Peyer's patch (tissue), 4 donors: Measurements from ENCODE around the gene DIPK1A. TPM values are rescaled to one million over a fixed set of nuclear protein-coding genes. Genes with fewer than 3 reads are reported as not detected.

Experiments
- DNase-seq, 3 donors: peaks; one replicate each; pipeline ENCODE4 v3.0.0-alpha.2; 2017 to 2019
- H3K27ac ChIP-seq, 4 donors: fragments of 200-600 bp; sonication (generic); one replicate each; pipeline ENCODE4 v1.5.1; 2016 to 2019
- H3K27me3 ChIP-seq, 2 donors: fragments of 200-600 bp; sonication (generic); one replicate each; pipeline ENCODE4 v1.5.1; 2019
- H3K36me3 ChIP-seq, 3 donors: fragments of 200-600 bp; sonication (generic); one replicate each; pipeline ENCODE4 v1.5.1; 2016 to 2019
- H3K4me1 ChIP-seq, 4 donors: fragments of 200-600 bp; sonication (generic); one replicate each; pipeline ENCODE4 v1.5.1; 2016 to 2019
- H3K4me3 ChIP-seq, 4 donors: fragments of 200-600 bp; sonication (generic); 1 replicate in 3 of 4; 2 replicates in 1 of 4; pipeline ENCODE4 v1.5.1; 2016 to 2019; ENCODE audit warnings: mild to moderate bottlenecking in 1 of 4
- H3K9me3 ChIP-seq, 4 donors: fragments of 200-600 bp; sonication (generic); one replicate each; pipeline ENCODE4 v1.5.1; 2016 to 2019; ENCODE audit warnings: mild to moderate bottlenecking in 1 of 4
- POLR2A ChIP-seq, 2 donors: fragments of 450-650 bp; IDR thresholded peaks; one replicate each; pipeline ENCODE4 v1.5.1; 2017; ENCODE audit warnings: antibody characterized with exemption in 2 of 2, mild to moderate bottlenecking in 2 of 2, moderate library complexity in 2 of 2
- total RNA-seq, 4 donors: library from RNA; depleted of rRNA; stranded (reverse); fragments of >200 nt; gene quantifications; one replicate each; pipeline ENCODE4 v1.1.0, GENCODE V29; 2016
- TF ChIP-seq, protein P1 (sequence below), 6 experiments: fragments of 450-650 bp in 4 of 6; fragments of 200-600 bp in 2 of 6; sonication (generic) in 1 of 6; IDR thresholded peaks; one replicate each; pipeline ENCODE4 v1.5.1; 2017 to 2019; ENCODE audit warnings: antibody characterized with exemption in 6 of 6, mild to moderate bottlenecking in 3 of 6, moderate library complexity in 1 of 6

The DIPK1A gene
- total RNA-seq, 4 donors from 2014 or later: 5.1 to 12.4 (median 7.8) TPM

DNA sequence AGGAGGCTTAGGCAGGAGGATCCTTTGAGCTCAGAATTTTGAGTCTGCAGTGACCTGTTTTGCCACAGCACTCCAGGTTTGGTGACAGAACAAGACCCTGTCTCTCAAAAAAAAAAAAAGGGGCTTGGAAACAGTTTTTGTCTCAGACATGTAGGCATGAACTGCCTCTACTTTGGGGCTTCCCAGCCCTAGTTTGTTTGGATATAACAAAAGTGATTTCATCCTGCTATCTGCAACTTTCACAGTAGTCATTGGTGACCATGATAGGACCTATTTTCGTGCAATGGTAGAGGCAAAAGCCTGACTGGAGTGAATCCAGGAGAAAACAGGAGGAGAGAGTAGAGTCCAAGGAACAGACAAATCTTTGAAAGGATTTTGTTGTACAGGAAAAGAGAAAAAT is 156.0 kb downstream of the DIPK1A start:
- Histone ChIP-seq H3K27ac (peak overlapping the region in 2 of 4 donors; percentile 20 to 39), H3K4me1 (no peaks in the 10 kb centered on the region), H3K4me3 (no peak overlapping the region), H3K36me3 (no peaks in the 10 kb centered on the region), H3K27me3 (no peaks in the 10 kb centered on the region), H3K9me3 (no peaks in the 10 kb centered on the region)
- TF ChIP-seq, protein P1, sequence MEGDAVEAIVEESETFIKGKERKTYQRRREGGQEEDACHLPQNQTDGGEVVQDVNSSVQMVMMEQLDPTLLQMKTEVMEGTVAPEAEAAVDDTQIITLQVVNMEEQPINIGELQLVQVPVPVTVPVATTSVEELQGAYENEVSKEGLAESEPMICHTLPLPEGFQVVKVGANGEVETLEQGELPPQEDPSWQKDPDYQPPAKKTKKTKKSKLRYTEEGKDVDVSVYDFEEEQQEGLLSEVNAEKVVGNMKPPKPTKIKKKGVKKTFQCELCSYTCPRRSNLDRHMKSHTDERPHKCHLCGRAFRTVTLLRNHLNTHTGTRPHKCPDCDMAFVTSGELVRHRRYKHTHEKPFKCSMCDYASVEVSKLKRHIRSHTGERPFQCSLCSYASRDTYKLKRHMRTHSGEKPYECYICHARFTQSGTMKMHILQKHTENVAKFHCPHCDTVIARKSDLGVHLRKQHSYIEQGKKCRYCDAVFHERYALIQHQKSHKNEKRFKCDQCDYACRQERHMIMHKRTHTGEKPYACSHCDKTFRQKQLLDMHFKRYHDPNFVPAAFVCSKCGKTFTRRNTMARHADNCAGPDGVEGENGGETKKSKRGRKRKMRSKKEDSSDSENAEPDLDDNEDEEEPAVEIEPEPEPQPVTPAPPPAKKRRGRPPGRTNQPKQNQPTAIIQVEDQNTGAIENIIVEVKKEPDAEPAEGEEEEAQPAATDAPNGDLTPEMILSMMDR (IDR thresholded peaks at IDR 0.05): no peak
- TF ChIP-seq POLR2A (IDR thresholded peaks at IDR 0.05): no peak
- no peak for DNase-seq

- TF ChIP-seq, protein P1 (IDR thresholded peaks at IDR 0.05): no peak
- TF ChIP-seq POLR2A (IDR thresholded peaks at IDR 0.05): no peak
- H3K9me3 ChIP-seq: no peaks in the 10 kb centered on the region
- no peaks in the 10 kb centered on the region for H3K36me3 ChIP-seq
- no peaks in the 10 kb centered on the region for H3K27me3 ChIP-seq
- DNase-seq: peak in 2 of 3 donors; percentile 67 to 87
- H3K4me1 ChIP-seq: no peaks in the 10 kb centered on the region
- no peak overlapping the region for H3K4me3 ChIP-seq
- peak overlapping the region in 2 of 4 donors; percentile 20 to 51 for H3K27ac ChIP-seq
Observed at GRCh38 chr1:92804721-92805201, 156.5 kb downstream of the DIPK1A start.

DNA sequence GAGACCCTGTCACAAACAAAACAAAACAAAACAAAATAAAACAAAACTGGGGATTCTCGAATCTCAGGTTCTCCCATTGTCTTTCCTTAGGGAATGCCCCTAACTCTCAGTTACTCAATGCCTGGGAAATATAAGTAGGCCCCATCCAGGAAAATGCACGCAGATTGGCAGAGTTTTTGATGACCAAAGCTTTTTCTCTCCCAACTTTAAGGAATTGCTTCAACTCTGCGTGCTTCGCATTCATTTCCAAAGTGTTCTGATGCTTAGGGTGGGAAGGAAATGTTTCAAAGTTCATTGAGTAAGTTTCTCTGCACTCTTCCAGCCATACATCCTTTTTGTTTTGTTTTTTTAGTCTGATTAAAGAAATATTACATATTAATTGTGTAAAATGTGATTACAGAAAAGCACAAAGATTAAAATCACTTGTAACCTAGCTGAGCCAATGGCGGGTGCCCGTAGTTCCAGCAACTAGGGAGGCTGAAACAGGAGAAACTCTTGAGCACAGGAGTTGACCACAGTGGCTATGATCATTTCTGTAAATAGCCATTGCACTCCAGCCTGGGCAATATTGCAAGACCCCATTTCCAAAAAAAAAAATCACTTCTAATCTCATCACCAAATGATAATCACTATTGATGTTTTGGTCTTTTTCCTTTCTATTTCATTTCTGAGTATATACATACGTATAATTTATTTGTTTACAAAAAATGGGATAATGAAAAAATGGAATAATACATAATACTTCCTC is 157.9 kb downstream of the DIPK1A start:
- Histone ChIP-seq H3K9me3 (no peaks in the 10 kb centered on the region), H3K36me3 (no peaks in the 10 kb centered on the region), H3K27me3 (no peaks in the 10 kb centered on the region), H3K27ac (no peak overlapping the region), H3K4me1 (no peaks in the 10 kb centered on the region), H3K4me3 (no peak overlapping the region)
- TF ChIP-seq POLR2A (IDR thresholded peaks at IDR 0.05): no peak
- TF ChIP-seq, protein P1 (IDR thresholded peaks at IDR 0.05): no peak
- no peak for DNase-seq

DNA sequence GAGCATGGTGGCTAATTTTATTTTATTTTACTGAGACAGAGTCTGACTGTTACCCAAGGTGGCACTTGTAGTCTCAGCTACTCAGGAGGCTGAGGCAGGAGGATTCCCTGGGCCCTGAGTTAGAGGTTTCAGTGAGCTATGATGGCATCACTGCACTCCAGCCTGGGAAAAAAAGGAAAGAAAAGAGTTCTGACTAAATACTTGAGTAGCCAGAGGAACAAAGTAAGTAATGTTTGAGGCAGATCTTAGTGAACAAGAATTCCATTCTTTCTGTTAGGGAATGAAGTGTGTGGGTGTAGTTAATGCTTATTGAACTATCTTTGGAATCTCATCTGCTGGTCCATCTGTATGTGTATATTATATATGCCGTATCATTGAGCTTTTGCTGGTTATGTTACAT is 163.3 kb downstream of the DIPK1A start:
- TF ChIP-seq POLR2A (IDR thresholded peaks at IDR 0.05): no peak
- TF ChIP-seq, protein P1 (IDR thresholded peaks at IDR 0.05): no peak
- no peak for DNase-seq
- Histone ChIP-seq H3K4me1 (no peaks in the 10 kb centered on the region), H3K27ac (no peak overlapping the region), H3K27me3 (no peaks in the 10 kb centered on the region), H3K36me3 (no peaks in the 10 kb centered on the region), H3K4me3 (no peak overlapping the region), H3K9me3 (no peaks in the 10 kb centered on the region)

DNA sequence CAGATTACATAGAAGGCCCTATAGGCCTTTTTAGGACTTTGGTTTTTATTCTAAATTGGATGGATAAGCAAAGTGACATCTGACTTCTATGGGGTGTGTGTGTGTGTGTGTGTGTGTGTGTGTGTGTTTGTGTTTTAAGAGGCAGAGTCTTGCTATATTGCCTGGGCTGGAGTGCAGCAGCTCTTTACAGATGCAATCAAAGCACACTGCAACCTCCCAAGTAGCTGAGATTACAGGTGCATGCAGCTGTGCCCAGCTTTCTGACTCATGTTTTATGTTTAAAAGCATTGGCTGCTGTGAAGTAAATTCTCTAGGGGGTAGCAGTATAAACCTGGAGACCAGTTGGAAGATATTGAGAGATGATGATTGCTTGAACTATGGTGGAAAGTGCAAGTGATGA is 164.0 kb downstream of the DIPK1A start:
- DNase-seq: no peak
- no peaks in the 10 kb centered on the region for H3K9me3 ChIP-seq
- H3K4me1 ChIP-seq: no peaks in the 10 kb centered on the region
- H3K4me3 ChIP-seq: no peak overlapping the region
- no peaks in the 10 kb centered on the region for H3K27me3 ChIP-seq
- no peaks in the 10 kb centered on the region for H3K36me3 ChIP-seq
- TF ChIP-seq POLR2A (IDR thresholded peaks at IDR 0.05): no peak
- TF ChIP-seq, protein P1 (IDR thresholded peaks at IDR 0.05): no peak
- no peak overlapping the region for H3K27ac ChIP-seq
